MM.1S (cell line): Measurements from ENCODE around the gene DMRT2.
A peak's percentile ranks its signal among the peaks of the same experiment; 100 is the strongest.

Experiments used
- DNase-seq: peaks from one replicate; pipeline ENCODE4 v3.0.0-alpha.2; 2015
- H2AFZ ChIP-seq: fragments of 300-600 bp; sonication (generic); 2 replicates; pipeline ENCODE4 v1.6.0; 2016; ENCODE audit warnings: antibody characterized with exemption, low read length
- H3F3A ChIP-seq: fragments of 300-600 bp; sonication (generic); 2 replicates; pipeline ENCODE4 v1.6.1; 2016; ENCODE audit warnings: mild to moderate bottlenecking, antibody characterized with exemption, low read length, moderate library complexity, mixed read lengths; ENCODE audit not compliant: insufficient read depth
- H3K27ac ChIP-seq: fragments of 300-600 bp; sonication (generic); 2 replicates; pipeline ENCODE4 v1.5.1; 2016; ENCODE audit warnings: mild to moderate bottlenecking, low read length
- H3K27me3 ChIP-seq: fragments of 300-600 bp; sonication (generic); replicated peaks from 2 replicates; pipeline ENCODE4 v1.6.0; 2016; ENCODE audit warnings: low read length; ENCODE audit not compliant: insufficient read depth
- H3K36me3 ChIP-seq: fragments of 300-600 bp; sonication (generic); replicated peaks from 2 replicates; pipeline ENCODE4 v1.6.1; 2016; ENCODE audit warnings: mild to moderate bottlenecking, low read length, mixed read lengths; ENCODE audit not compliant: insufficient read depth
- H3K4me1 ChIP-seq: fragments of 300-600 bp; sonication (generic); 2 replicates; pipeline ENCODE4 v1.6.1; 2016; ENCODE audit warnings: low read length, mixed read lengths
- H3K4me2 ChIP-seq: fragments of 300-600 bp; sonication (generic); 2 replicates; pipeline ENCODE4 v1.6.0; 2016; ENCODE audit warnings: low read depth, low read length
- H3K4me3 ChIP-seq: fragments of 300-600 bp; sonication (generic); 2 replicates; pipeline ENCODE4 v1.5.1; 2016; ENCODE audit warnings: low read length, mixed read lengths
- H3K79me2 ChIP-seq: fragments of 300-600 bp; sonication (generic); 2 replicates; pipeline ENCODE4 v1.6.1; 2016; ENCODE audit warnings: mixed run types, low read length, mixed read lengths
- H3K9ac ChIP-seq: fragments of 300-600 bp; sonication (generic); 2 replicates; pipeline ENCODE4 v1.6.1; 2016; ENCODE audit warnings: low read length, mixed read lengths
- H3K9me2 ChIP-seq: fragments of 300-600 bp; sonication (generic); replicated peaks from 2 replicates; pipeline ENCODE4 v1.6.1; 2016; ENCODE audit warnings: mild to moderate bottlenecking, low read length, mixed read lengths; ENCODE audit not compliant: insufficient read depth
- H3K9me3 ChIP-seq: fragments of 300-600 bp; sonication (generic); replicated peaks from 2 replicates; pipeline ENCODE4 v1.6.1; 2016; ENCODE audit warnings: mild to moderate bottlenecking, low read length, mixed read lengths; ENCODE audit not compliant: insufficient read depth
- H4K20me1 ChIP-seq: fragments of 300-600 bp; sonication (generic); 2 replicates; pipeline ENCODE4 v1.6.1; 2016; ENCODE audit warnings: mild to moderate bottlenecking, low read length, moderate library complexity, mixed read lengths; ENCODE audit not compliant: insufficient read depth
- CTCF ChIP-seq: fragments of 300-600 bp; sonication (generic); IDR thresholded peaks from 2 replicates; pipeline ENCODE4 v1.5.1; 2016; ENCODE audit warnings: antibody characterized with exemption, low read length, mixed read lengths
- EZH2 ChIP-seq: fragments of 300-600 bp; sonication (generic); optimal IDR thresholded peaks from 2 replicates; pipeline ENCODE3; 2017; ENCODE audit warnings: low read depth, mild to moderate bottlenecking, antibody characterized with exemption, low read length, mixed read lengths
- EZH2phosphoT487 ChIP-seq: fragments of 300-600 bp; sonication (generic); IDR thresholded peaks from 2 replicates; pipeline ENCODE4 v1.6.1; 2018; ENCODE audit warnings: antibody characterized with exemption, low read length

The DMRT2 gene

GRCh38 chr9:1050125-1050895 lies at the start of gene DMRT2:
Gene DMRT2 (plus strand): TSS chr9:1050357. CDS start chr9:1051614, 1,257 bp downstream.
- Histone ChIP-seq H3K79me2 (no peaks in the 10 kb centered on the region), H3K4me1 (peaks cover 9% of the 10 kb centered on the region; the same call in 1 of the 2 replicates), H4K20me1 (no peaks in the 10 kb centered on the region), H3K4me3 (peak within 1 kb of the TSS; percentile 66), H3K4me2 (peak within 1 kb of the TSS; percentile 93), H3K9ac (peak within 1 kb of the TSS; percentile 51; the same call in 1 of the 2 replicates), H2AFZ (peak within 1 kb of the TSS; percentile 86), H3K27ac (peak within 1 kb of the TSS; percentile 33; the same call in 1 of the 2 replicates), H3K27me3 (no peaks in the 10 kb centered on the region), H3K9me2 (no peaks in the 10 kb centered on the region), H3F3A (peaks cover 7% of the 10 kb centered on the region), H3K36me3 (no peaks in the 10 kb centered on the region), H3K9me3 (no peaks in the 10 kb centered on the region)
- no peak for TF ChIP-seq EZH2
- no peak for TF ChIP-seq CTCF
- no peak for TF ChIP-seq EZH2phosphoT487
- peak; percentile 97 for DNase-seq

GRCh38 chr9:1001838-1002237 lies 48.3 kb upstream of the DMRT2 start:
- no peak for TF ChIP-seq EZH2phosphoT487
- TF ChIP-seq EZH2: no peak
- no peak for TF ChIP-seq CTCF
- Histone ChIP-seq H3K79me2 (no peaks in the 10 kb centered on the region), H3K4me2 (0 out of 2 replicates have a peak overlapping the region, but pooled peaks have one; percentile 1)

GRCh38 chr9:1002678-1003077 lies 47.5 kb upstream of the DMRT2 start:
- Histone ChIP-seq H3F3A (peaks cover 5% of the 10 kb centered on the region; the same call in 1 of the 2 replicates), H3K4me1 (peaks cover 28% of the 10 kb centered on the region), H3K9me2 (no peaks in the 10 kb centered on the region), H3K27me3 (no peaks in the 10 kb centered on the region), H3K36me3 (no peaks in the 10 kb centered on the region), H3K27ac (no peak overlapping the region), H2AFZ (no peak overlapping the region), H3K79me2 (no peaks in the 10 kb centered on the region), H4K20me1 (no peaks in the 10 kb centered on the region), H3K9ac (no peak overlapping the region), H3K4me2 (no peak overlapping the region), H3K4me3 (no peak overlapping the region), H3K9me3 (no peaks in the 10 kb centered on the region)
- no peak for DNase-seq
- TF ChIP-seq CTCF (no peak), EZH2 (no peak), EZH2phosphoT487 (no peak)

More at GRCh38 chr9:1001838-1002237, 48.3 kb upstream of the DMRT2 start:
- Histone ChIP-seq H3F3A (peaks cover 5% of the 10 kb centered on the region; the same call in 1 of the 2 replicates), H2AFZ (peak overlapping the region; percentile 37; the same call in 1 of the 2 replicates), H4K20me1 (no peaks in the 10 kb centered on the region), H3K9me2 (no peaks in the 10 kb centered on the region), H3K27ac (no peak overlapping the region), H3K4me1 (peaks cover 21% of the 10 kb centered on the region), H3K9ac (no peak overlapping the region), H3K9me3 (no peaks in the 10 kb centered on the region), H3K36me3 (no peaks in the 10 kb centered on the region), H3K27me3 (no peaks in the 10 kb centered on the region), H3K4me3 (no peak overlapping the region)
- DNase-seq: no peak
